Globus pallidus (tissue), 1 donor: ENCODE measurements around the gene TSSK2.
A peak's percentile ranks its signal among the peaks of the same experiment; 100 is the strongest.
"Not testable (repeated sequence)": the region's sequence is repeated elsewhere in the genome, so short reads cannot be mapped to it uniquely, and the experiment has no call there.

Experiments used
- DNase-seq: peaks from one replicate; pipeline ENCODE4 v3.0.0-alpha.2; 2015; ENCODE audit warnings: low spot score

Gene TSSK2

GRCh38 chr22:19130959-19131684, at the start of gene TSSK2:
TSS of gene TSSK2 (plus strand) at chr22:19131308. CDS start at chr22:19131400, 92 bp downstream.
- no peak for DNase-seq

- no peak for DNase-seq
Observed at GRCh38 chr22:19081351-19081750, 49.8 kb upstream of the TSSK2 start.

- DNase-seq = no peak
Observed at GRCh38 chr22:19082101-19082500, 49.0 kb upstream of the TSSK2 start.

DNA sequence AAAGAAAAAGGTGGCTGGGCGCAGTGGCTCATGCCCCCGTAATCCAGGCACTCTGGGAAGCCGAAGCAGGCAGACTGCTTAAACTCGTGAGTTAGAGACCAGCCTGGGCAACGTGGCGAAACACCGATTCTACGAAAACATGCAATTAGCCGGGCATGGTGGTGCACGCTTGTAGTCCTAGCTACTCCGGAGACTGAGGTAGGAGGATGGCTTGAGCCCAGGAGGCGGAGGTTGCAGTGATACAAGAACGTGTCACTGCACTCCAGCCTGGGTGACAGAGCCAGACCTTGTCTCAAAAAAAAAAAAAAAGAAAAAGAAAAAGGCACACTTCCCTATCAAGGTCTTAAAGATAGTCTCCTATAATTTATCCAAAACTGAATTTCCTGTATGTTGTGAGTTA, 48.3 kb upstream of the TSSK2 start:
- DNase-seq = no peak

DNA sequence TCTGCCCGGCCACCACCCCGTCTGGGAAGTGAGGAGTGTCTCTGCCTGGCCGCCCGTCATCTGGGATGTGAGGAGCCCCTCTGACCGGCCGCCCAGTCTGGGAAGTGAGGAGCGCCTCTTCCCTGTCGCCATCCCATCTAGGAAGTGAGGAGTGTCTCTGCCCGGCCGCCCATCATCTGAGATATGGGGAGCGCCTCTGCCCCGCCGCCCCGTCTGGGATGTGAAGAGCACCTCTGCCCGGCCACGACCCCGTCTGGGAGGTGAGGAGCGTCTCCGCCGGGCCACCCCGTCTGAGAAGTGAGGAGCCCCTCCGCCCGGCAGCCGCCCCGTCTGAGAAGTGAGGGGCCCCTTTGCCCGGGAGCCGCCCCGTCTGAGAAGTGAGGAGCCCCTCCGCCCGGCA, 47.0 kb upstream of the TSSK2 start:
- DNase-seq = not testable (repeated sequence)

- DNase-seq = not testable (repeated sequence)
Observed at GRCh38 chr22:19084586-19084985, 46.5 kb upstream of the TSSK2 start.

GRCh38 chr22:19085233-19085718, 45.8 kb upstream of the TSSK2 start:
- DNase-seq = peak; percentile 24

DNA sequence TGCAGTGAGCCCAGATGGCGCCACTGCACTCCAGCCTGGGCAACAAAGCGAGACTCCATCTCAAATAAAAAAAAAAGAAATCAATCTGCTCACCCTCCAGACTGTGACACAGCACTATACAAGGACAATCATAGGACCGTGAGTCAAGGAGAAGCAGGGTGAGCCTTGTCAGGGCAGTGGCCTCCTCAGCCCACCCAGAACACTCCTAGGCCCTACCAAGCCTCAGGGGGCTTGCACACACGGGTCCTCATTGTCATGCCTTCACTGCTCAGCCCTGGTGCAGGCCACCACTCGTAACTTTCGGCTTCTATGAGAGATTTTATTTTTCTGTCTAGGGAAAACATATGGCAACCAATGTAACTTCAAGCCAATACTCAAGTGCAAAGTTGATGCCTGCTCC, 44.7 kb upstream of the TSSK2 start:
- DNase-seq = no peak

GRCh38 chr22:19086896-19087295, 44.2 kb upstream of the TSSK2 start:
- DNase-seq = no peak

- DNase-seq = no peak
Observed at GRCh38 chr22:19088866-19089595, 42.1 kb upstream of the TSSK2 start.

DNA sequence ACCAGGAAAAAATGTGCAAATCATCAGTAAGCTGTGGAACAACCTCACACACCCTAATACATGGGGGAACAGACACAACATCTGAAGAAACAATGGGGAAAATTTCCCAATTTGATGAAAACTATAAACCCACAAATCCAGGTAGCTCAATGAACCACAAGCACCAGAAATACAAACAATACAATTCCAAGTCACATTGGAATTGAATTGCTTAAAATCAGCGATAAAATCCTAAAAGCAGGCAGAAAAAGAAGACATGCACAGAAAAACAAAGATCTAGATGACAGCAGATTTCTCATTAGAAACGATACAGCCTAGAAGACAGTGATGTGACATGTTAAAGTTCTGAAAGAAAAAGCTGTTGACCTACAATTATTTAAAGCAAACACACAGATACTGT, 40.9 kb upstream of the TSSK2 start:
- DNase-seq = no peak

DNA sequence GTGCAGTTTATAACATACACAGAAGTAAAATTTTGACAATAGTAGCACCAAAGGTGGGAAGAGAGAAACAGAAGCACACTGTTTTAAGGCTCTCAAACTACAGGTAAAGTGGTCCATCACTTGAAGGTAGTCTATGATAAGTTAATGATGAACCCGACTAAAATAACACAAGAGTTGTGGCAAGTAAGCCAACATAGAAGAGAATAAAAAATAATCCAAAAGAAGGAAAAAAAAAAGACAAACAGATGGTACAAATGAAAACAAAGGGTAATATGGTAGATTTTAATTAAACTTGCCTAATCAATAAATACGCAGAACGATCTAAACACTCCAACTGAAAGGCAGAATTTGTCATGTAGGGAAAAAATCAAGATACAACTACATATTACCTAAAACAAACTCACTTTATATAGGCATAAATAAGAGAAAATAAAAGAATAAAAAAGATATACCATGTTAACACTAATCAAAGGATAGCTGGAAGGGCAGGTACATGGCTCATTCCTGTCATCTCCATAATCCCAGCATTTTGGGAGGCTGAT, 40.5 kb upstream of the TSSK2 start:
- DNase-seq = no peak

DNA sequence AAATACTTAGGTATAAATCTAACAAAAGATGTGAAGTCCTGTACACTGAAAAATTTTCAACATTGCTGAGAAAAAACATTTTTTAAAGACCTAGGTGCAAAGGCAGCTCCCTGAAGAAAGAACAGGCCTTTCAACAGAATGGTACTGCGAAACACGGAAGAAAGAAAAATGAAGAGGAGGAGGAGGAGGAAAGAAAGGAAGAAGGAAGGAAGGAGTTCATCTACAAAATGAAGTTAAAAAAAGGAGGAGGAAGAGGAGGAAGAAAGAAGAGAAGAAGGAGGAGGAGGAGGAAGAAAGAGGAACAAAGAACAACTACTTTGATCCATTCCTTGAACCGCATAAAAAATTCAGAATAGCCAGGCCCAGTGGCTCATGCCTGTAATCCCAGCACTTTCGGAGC, 38.4 kb upstream of the TSSK2 start:
- no peak for DNase-seq

- DNase-seq = no peak
Observed at GRCh38 chr22:19094393-19094997, 36.6 kb upstream of the TSSK2 start.

GRCh38 chr22:19096555-19096954, 34.6 kb upstream of the TSSK2 start:
- no peak for DNase-seq

- no peak for DNase-seq
Observed at GRCh38 chr22:19097518-19097917, 33.6 kb upstream of the TSSK2 start.

- DNase-seq = no peak
Observed at GRCh38 chr22:19098157-19098556, 33.0 kb upstream of the TSSK2 start.

- DNase-seq = no peak
Observed at GRCh38 chr22:19103880-19104821, 27.0 kb upstream of the TSSK2 start.

DNA sequence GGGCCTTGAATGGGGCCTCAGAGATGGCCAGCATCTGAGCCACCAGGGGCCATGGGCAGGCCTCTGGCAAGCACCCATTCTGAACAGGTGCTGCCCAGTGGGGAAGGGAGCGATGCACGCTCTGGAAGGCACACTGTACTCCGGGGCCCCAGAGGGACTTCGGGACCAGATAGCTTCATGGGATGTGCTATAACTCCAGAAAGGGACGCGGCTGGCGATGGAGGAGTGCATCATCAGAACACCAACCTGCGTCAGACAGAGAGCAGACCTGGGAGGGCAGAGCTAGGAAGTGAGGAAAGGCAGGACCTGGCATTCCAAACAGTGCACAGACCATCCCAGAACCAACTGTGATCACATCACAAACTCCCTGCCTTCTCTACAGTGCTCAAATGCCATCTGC, 25.7 kb upstream of the TSSK2 start:
- DNase-seq = no peak

DNA sequence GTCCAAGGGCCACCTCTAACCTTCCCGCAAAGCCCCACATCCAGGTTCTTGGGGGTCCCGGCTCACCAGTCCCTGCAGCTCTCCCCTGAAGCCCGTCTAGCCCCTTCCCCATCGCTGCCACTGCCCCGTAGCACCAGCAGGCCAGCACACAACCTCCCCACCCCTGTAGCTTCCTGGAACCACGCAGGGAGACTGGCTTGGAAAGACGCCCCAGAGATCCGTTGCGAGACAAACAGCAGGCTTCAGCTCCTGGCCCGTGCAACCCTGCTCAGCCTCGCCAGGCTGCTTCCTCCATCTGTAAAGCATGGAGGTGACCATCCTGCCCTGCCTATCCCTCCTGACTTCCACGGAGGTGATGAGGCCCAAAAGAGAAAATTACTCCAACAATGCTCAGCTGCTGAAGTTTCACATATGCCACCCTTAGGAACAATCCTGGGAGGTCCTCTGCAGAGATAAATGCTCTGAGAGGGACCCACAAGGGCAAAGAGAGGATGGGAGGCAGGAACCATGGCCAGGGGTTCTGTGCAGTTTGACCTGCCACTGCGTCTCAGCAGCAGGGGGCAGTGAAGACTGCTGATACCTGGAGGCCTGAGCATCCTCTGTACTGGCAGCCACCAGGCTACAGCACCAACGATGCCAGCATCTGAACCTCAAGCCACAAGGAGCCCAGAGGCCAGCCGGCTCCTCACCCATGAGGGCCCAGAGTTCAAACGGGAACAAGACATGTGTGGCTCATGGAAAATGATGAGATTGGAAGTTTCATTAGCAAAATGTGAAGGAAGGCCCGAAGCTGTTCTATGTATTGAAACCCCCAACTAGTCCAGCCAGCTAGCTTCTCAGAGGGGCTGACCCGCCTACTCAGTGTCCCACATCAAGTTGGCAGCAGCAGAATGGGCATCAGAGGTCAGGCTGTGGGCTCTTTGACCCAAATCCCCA, 25.0 kb upstream of the TSSK2 start:
- no peak for DNase-seq
